GM10248 (cell line): Measurements from ENCODE around the gene RPL9.

ENCODE experiments used
- CTCF ChIA-PET: fragments of 300-600 bp; sonication (Branson Sonifier 250); formaldehyde crosslinking; extraction: SDS; loops from one replicate; lab custom pipeline; 2021; ENCODE audit warnings: antibody characterized with exemption; lab: Yijun Ruan, JAX
- POLR2A ChIA-PET: fragments of 350-650 bp; sonication (Branson Sonifier 250); formaldehyde crosslinking; extraction: SDS; loops from one replicate; lab custom pipeline; 2020; ENCODE audit warnings: antibody characterized with exemption; lab: Yijun Ruan, JAX
- DNase-seq: peaks from one replicate; pipeline ENCODE4 v3.0.0; 2012; ENCODE audit errors: extremely low spot score
- CTCF ChIP-seq: IDR thresholded peaks from 2 replicates; pipeline ENCODE4 v1.5.1; 2012; ENCODE audit warnings: mild to moderate bottlenecking, low read depth; ENCODE audit errors: extremely low read depth, missing control alignments, control extremely low read depth

Gene RPL9

GRCh38 chr4:39497909-39498726, 39.4 kb upstream of the RPL9 start:
- CTCF ChIA-PET, result interaction anchor here (1.2 kb wide), 1 partner anchor 27 kb away, joined by 4 read pairs; no protein-coding TSS in a partner anchor
- TF ChIP-seq CTCF, result no peak
- POLR2A ChIA-PET, result no interaction called here
- DNase-seq, result no peak

GRCh38 chr4:39495446-39496213, 36.9 kb upstream of the RPL9 start:
- TF ChIP-seq CTCF, result no peak
- POLR2A ChIA-PET, result interaction anchor here (0.7 kb wide), 1 partner anchor 8 kb away, joined by 4 read pairs; no protein-coding TSS in a partner anchor
- DNase-seq, result no peak
- CTCF ChIA-PET, result interaction anchor here (0.7 to 2.7 kb wide), 3 partner anchors 13 to 21 kb away, joined by 3 to 6 read pairs (median 3); no protein-coding TSS in a partner anchor

GRCh38 chr4:39494354-39494753, 35.6 kb upstream of the RPL9 start:
- no peak for TF ChIP-seq CTCF
- POLR2A ChIA-PET, result no interaction called here
- CTCF ChIA-PET, result no interaction called here
- DNase-seq, result no peak

- ChIA-PET CTCF (interaction anchor here (2.2 kb wide), 1 partner anchor 21 kb away, joined by 6 read pairs; no protein-coding TSS in a partner anchor), POLR2A (no interaction called here)
- TF ChIP-seq CTCF, result no peak
- DNase-seq, result no peak
Measured at GRCh38 chr4:39490322-39490721, 31.6 kb upstream of the RPL9 start.

GRCh38 chr4:39486221-39486804, 27.6 kb upstream of the RPL9 start:
- no peak for TF ChIP-seq CTCF
- CTCF ChIA-PET, result no interaction called here
- POLR2A ChIA-PET, result no interaction called here
- DNase-seq, result no peak
